Lower lobe of right lung (tissue), 2 donors: ENCODE data around the gene ABCA1. TPM values are rescaled to one million over a fixed set of nuclear protein-coding genes. Genes with fewer than 3 reads are reported as not detected.

ENCODE experiments used
- ATAC-seq, 2 donors: fragments of 200-7000 bp; cut with Tn5 transposase; one replicate each; pipeline ENCODE4 v1.9.1; 2020 to 2022; ENCODE audit warnings: mild to moderate bottlenecking in 2 of 2, moderate library complexity in 2 of 2
- DNase-seq: peaks from one replicate; pipeline ENCODE4 v3.0.0-alpha.2; 2020
- H3K27ac ChIP-seq: fragments of 200-600 bp; one replicate; pipeline ENCODE4 v1.8.0; 2022
- H3K27me3 ChIP-seq: fragments of 200-600 bp; one replicate; pipeline ENCODE4 v1.8.0; 2022; ENCODE audit warnings: low read depth
- H3K36me3 ChIP-seq: fragments of 200-600 bp; one replicate; pipeline ENCODE4 v1.8.0; 2022; ENCODE audit warnings: mild to moderate bottlenecking
- H3K4me1 ChIP-seq: fragments of 200-600 bp; one replicate; pipeline ENCODE4 v1.8.0; 2022
- H3K4me3 ChIP-seq: fragments of 200-600 bp; one replicate; pipeline ENCODE4 v1.8.0; 2022; ENCODE audit warnings: mild to moderate bottlenecking
- H3K9me3 ChIP-seq: fragments of 200-600 bp; one replicate; pipeline ENCODE4 v1.8.0; 2022
- CTCF ChIP-seq: fragments of 200-600 bp; IDR thresholded peaks from one replicate; pipeline ENCODE4 v1.8.0; 2022; ENCODE audit warnings: antibody characterized with exemption, mild to moderate bottlenecking
- intact Hi-C: fragments of 100-400 bp; cut with DNase I; formaldehyde crosslinking; loops from one replicate; pipeline ENCODE4 v1.11.0; 2022
- total RNA-seq: library from RNA; stranded (reverse); fragmentation: NEBNext Ultra II Directional; extraction: Animal tissue kit (Norgen Biotek cat#: 25700); gene quantifications from one replicate; pipeline ENCODE4 v1.2.1, GENCODE V29; 2021
- donor health status: DM: no; HTN: yes; CAD: no; lungs with severe emphysema.

The ABCA1 gene
- total RNA-seq, 1 donor from 2014 or later = 46.8 TPM

DNA sequence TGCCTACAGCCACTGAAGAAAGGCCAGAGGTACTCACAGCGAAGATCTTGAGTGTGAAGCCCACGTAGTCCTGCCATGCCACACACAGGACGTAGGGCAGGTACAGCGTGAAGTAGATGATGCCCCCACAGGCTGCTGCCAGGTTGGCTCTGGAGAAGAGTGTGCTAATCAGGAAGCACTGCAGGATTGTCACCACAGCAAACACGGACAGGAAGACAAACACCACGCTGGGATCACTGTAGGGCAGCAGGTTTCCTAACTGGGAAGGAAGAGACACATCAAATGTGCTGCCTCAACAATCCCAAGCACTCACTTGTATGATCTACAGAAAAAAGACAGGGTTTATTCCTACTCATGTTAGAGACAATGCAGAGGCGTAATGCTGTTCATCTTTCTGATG lies 101.0 kb downstream of the ABCA1 start:
- no peak for TF ChIP-seq CTCF
- DNase-seq (no peak), ATAC-seq (no peak)
- no peak overlapping the region for H3K4me3 ChIP-seq
- H3K4me1 ChIP-seq = peaks cover 4% of the 10 kb centered on the region
- intact Hi-C loops = no loop called here
- no peak overlapping the region for H3K27ac ChIP-seq
- H3K36me3 ChIP-seq = peaks cover 99% of the 10 kb centered on the region
- no peaks in the 10 kb centered on the region for H3K9me3 ChIP-seq
- H3K27me3 ChIP-seq = no peaks in the 10 kb centered on the region

- no peak overlapping the region for H3K27ac ChIP-seq
- no peak for TF ChIP-seq CTCF
- DNase-seq = no peak
- H3K4me1 ChIP-seq = peaks cover 4% of the 10 kb centered on the region
- intact Hi-C loops = no loop called here
- peaks cover 99% of the 10 kb centered on the region for H3K36me3 ChIP-seq
- no peaks in the 10 kb centered on the region for H3K27me3 ChIP-seq
- H3K4me3 ChIP-seq = no peak overlapping the region
- no peak for ATAC-seq
- H3K9me3 ChIP-seq = no peaks in the 10 kb centered on the region
These were observed 101.7 kb downstream of the ABCA1 start for GRCh38 chr9:104826079-104826775.

GRCh38 chr9:104820336-104820735 lies 107.6 kb downstream of the ABCA1 start:
- no peak for TF ChIP-seq CTCF
- H3K36me3 ChIP-seq = peaks cover 100% of the 10 kb centered on the region
- DNase-seq (no peak), ATAC-seq (no peak)
- H3K4me1 ChIP-seq = no peaks in the 10 kb centered on the region
- no peaks in the 10 kb centered on the region for H3K27me3 ChIP-seq
- no peaks in the 10 kb centered on the region for H3K9me3 ChIP-seq
- intact Hi-C loops = no loop called here
- H3K27ac ChIP-seq = no peak overlapping the region
- H3K4me3 ChIP-seq = no peak overlapping the region

DNA sequence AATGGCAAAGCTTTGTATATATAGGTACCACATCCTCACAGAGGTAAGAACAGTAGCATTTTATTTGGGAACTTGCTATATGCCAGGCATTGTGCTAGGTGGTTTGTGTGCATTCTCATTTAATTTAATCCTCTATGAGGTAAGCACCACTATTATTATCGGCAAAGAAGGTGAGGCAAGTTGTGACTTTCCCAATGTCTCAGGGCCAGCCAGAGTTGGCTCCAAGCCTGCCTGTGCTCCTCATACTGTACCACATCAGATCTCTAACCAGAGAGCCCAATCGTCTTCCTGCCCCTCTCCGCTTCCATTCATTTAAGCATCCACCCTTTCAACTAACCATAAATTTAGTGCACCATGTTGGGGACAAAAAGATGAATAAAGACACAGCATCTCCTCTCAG lies 108.9 kb downstream of the ABCA1 start:
- Histone ChIP-seq H3K4me1 (no peaks in the 10 kb centered on the region), H3K27me3 (no peaks in the 10 kb centered on the region), H3K27ac (no peak overlapping the region), H3K36me3 (peaks cover 100% of the 10 kb centered on the region), H3K4me3 (no peak overlapping the region), H3K9me3 (no peaks in the 10 kb centered on the region)
- TF ChIP-seq CTCF = no peak
- no peak for DNase-seq
- intact Hi-C loops = no loop called here
- ATAC-seq = no peak

DNA sequence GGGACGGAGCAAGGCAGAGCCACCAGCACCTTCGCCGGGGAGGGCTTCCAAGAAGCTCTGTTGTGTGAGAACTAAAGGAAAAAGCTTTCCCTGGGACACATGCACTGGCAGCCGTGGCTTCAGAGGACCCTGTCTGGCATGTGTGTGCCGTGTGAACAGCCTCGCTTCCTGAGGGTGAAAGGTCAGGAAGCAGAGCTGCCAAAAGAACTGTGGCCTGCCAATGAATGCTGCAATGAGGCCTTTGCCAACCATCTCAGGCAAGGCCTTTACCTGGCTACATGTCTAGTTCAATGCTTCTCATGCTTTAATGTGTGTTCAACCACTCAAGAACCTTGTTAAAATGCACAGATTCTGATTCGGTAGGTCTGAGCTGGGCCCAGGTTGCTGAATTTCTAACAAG lies 110.5 kb downstream of the ABCA1 start:
- Histone ChIP-seq H3K4me3 (no peak overlapping the region), H3K27me3 (no peaks in the 10 kb centered on the region), H3K27ac (no peak overlapping the region), H3K9me3 (no peaks in the 10 kb centered on the region), H3K4me1 (no peaks in the 10 kb centered on the region), H3K36me3 (peaks cover 100% of the 10 kb centered on the region)
- TF ChIP-seq CTCF = no peak
- DNase-seq (no peak), ATAC-seq (peak in 1 of 2 donors; percentile 46)
- intact Hi-C loops = no loop called here
